ENCODE results near the gene FAM163B. TPM values are rescaled to one million over a fixed set of nuclear protein-coding genes. Genes with fewer than 3 reads are reported as not detected.

FAM163B gene
- total RNA-seq, 4 donors from 2014 or later = not detected

- no peak for TF ChIP-seq CTCF (IDR thresholded peaks at IDR 0.05; ENCODE audit: low read depth)
Observed at GRCh38 chr9:133650026-133650425, 40.8 kb upstream of the FAM163B start.

- no peak for TF ChIP-seq CTCF (IDR thresholded peaks at IDR 0.05; ENCODE audit: low read depth)
Observed at GRCh38 chr9:133649194-133649593, 40.0 kb upstream of the FAM163B start.

- TF ChIP-seq CTCF (IDR thresholded peaks at IDR 0.05; ENCODE audit: low read depth) = no peak
Observed at GRCh38 chr9:133647765-133648469, 38.7 kb upstream of the FAM163B start.

- TF ChIP-seq CTCF (IDR thresholded peaks at IDR 0.05; ENCODE audit: low read depth) = no peak
Observed at GRCh38 chr9:133647148-133647547, 38.0 kb upstream of the FAM163B start.

GRCh38 chr9:133645021-133645765 is 36.0 kb upstream of the FAM163B start:
- TF ChIP-seq CTCF (IDR thresholded peaks at IDR 0.05; ENCODE audit: low read depth) = no peak

GRCh38 chr9:133643978-133644760 is 35.0 kb upstream of the FAM163B start:
- no peak for TF ChIP-seq CTCF (IDR thresholded peaks at IDR 0.05; ENCODE audit: low read depth)

GRCh38 chr9:133643362-133643755 is 34.2 kb upstream of the FAM163B start:
- TF ChIP-seq CTCF (IDR thresholded peaks at IDR 0.05; ENCODE audit: low read depth) = no peak

Data from subcutaneous adipose tissue (tissue), 4 donors.